Type B pancreatic cell (in vitro differentiated cells): ENCODE data around the gene VIPR2. TPM values are rescaled to one million over a fixed set of nuclear protein-coding genes. Genes with fewer than 3 reads are reported as not detected.
A peak's percentile ranks its signal among the peaks of the same experiment; 100 is the strongest.

Experiments used
- DNase-seq: peaks from one replicate; pipeline ENCODE4 v3.0.0; 2021; ENCODE audit warnings: mixed read lengths; ENCODE audit not compliant: unreplicated experiment; ENCODE audit errors: extremely low spot score
- H3K27ac Mint-ChIP-seq: 2 replicates; pipeline ENCODE4 v1.8.0; 2021; ENCODE audit warnings: mild to moderate bottlenecking, mixed read lengths
- H3K27me3 Mint-ChIP-seq: 2 replicates; pipeline ENCODE4 v1.8.0; 2021; ENCODE audit warnings: mixed read lengths
- H3K36me3 Mint-ChIP-seq: 2 replicates; pipeline ENCODE4 v1.8.0; 2021; ENCODE audit warnings: mixed read lengths
- H3K4me1 Mint-ChIP-seq: one replicate; pipeline ENCODE4 v1.8.0; 2021; ENCODE audit warnings: mixed read lengths; ENCODE audit not compliant: unreplicated experiment
- H3K4me3 Mint-ChIP-seq: 2 replicates; pipeline ENCODE4 v1.8.0; 2021; ENCODE audit warnings: mild to moderate bottlenecking, mixed read lengths
- H3K9me3 Mint-ChIP-seq: 2 replicates; pipeline ENCODE4 v1.8.0; 2021; ENCODE audit warnings: mixed read lengths
- CTCF ChIP-seq: fragments of 200-600 bp; sonication (generic); conservative IDR thresholded peaks from 2 replicates; pipeline ENCODE4 v1.5.0; 2021; ENCODE audit warnings: antibody characterized with exemption, mild to moderate bottlenecking
- total RNA-seq: library from RNA; stranded (reverse); gene quantifications from 2 replicates; pipeline ENCODE4 v1.2.1, GENCODE V29; 2021; ENCODE audit warnings: low replicate concordance

VIPR2 gene
- total RNA-seq, 1 donor from 2014 or later: 0.31 TPM

DNA sequence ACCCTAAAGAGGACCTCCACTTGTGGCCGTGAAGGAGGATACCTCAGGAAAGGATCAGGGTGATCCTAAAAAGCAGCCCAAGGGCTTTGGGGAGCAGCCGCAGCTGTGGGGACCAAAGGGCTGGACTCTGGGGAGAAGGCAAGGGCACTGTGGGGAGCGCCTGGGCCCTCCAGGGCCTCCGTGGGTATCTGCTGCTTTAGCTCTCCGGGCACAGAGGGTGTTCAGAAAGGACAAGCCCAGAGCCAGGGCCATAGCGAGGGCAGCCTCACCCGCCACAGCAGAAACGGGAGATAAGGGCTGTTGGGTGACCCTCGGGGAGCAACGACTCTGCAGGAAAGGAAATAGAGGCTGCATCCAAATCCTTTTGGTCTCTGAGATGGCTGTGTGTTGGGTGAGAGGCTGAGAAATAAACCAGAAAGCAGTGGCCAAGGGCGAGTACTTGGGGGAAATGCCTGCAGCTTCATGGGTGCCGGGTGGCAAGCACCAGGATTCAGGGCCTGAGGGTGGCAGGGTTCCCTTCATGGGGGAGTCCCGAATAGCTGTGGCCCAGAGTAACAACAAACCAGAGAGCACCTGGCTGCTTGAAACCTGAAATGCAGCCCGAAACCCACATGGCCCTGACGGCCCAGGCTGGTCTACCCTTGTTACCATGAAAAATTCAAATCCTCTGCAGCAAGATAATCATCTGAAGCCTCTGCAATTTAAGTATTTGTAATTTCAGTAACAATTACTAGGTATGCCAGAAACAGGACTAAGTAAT is 95.2 kb downstream of the VIPR2 start:
- H3K27ac Mint-ChIP-seq: no peak overlapping the region
- peak; percentile 47 for DNase-seq
- H3K4me1 Mint-ChIP-seq: no peaks in the 10 kb centered on the region

GRCh38 chr7:159048656-159049055 is 96.0 kb downstream of the VIPR2 start:
- DNase-seq: no peak
- Mint-ChIP-seq H3K36me3 (no peaks in the 10 kb centered on the region), H3K4me1 (no peaks in the 10 kb centered on the region), H3K9me3 (peaks cover 4% of the 10 kb centered on the region), H3K27me3 (peaks cover 5% of the 10 kb centered on the region), H3K4me3 (no peak overlapping the region), H3K27ac (no peak overlapping the region)
- no peak for TF ChIP-seq CTCF

More for the DNA sequence above, 95.2 kb downstream of the VIPR2 start:
- no peak overlapping the region for H3K4me3 Mint-ChIP-seq
- H3K9me3 Mint-ChIP-seq: peaks cover 4% of the 10 kb centered on the region
- TF ChIP-seq CTCF: no peak
- no peaks in the 10 kb centered on the region for H3K36me3 Mint-ChIP-seq
- peaks cover 5% of the 10 kb centered on the region for H3K27me3 Mint-ChIP-seq

DNA sequence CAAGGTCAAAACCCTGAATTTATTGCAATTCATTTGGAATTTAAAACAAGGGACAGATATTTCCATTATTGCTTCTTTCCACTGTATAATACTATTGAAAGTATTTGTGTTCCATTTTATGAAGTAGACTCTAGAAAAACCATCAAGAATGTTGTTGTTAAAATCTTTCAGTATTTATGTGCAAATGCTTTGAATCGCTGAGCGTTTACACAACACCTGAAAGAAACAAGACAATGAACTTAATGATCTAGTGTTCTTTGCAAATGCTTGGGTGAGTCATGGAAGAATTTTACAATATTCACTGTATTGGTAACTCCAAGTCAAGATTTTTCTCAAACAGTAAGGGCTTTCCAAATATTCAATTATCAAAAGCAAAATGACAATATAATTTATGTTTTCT is 97.1 kb downstream of the VIPR2 start:
- DNase-seq: no peak
- H3K4me3 Mint-ChIP-seq: no peak overlapping the region
- no peaks in the 10 kb centered on the region for H3K4me1 Mint-ChIP-seq
- peaks cover 5% of the 10 kb centered on the region for H3K27me3 Mint-ChIP-seq
- no peak for TF ChIP-seq CTCF
- no peaks in the 10 kb centered on the region for H3K36me3 Mint-ChIP-seq
- H3K9me3 Mint-ChIP-seq: peaks cover 4% of the 10 kb centered on the region
- H3K27ac Mint-ChIP-seq: no peak overlapping the region

DNA sequence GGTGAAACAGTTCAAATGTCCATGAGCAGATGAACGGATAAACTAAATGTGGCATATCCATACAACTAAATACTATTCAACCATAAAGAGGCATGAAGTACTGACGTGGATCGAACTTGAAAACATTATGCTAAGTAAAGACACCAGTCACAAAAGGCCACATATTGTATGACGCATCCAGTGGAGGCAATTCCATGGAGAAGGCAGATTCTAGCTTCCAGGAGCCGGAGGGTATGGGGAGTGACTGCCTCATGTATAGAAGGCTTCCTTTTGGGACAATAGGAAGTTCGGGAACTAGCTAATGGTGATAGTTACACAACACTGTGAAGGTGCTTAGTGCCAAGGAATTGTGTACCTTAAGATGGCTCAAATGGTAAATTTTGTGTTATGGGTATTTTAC is 98.4 kb downstream of the VIPR2 start:
- Mint-ChIP-seq H3K27me3 (peaks cover 5% of the 10 kb centered on the region), H3K27ac (no peak overlapping the region), H3K9me3 (no peaks in the 10 kb centered on the region), H3K36me3 (no peaks in the 10 kb centered on the region), H3K4me1 (no peaks in the 10 kb centered on the region), H3K4me3 (no peak overlapping the region)
- no peak for DNase-seq
- no peak for TF ChIP-seq CTCF

DNA sequence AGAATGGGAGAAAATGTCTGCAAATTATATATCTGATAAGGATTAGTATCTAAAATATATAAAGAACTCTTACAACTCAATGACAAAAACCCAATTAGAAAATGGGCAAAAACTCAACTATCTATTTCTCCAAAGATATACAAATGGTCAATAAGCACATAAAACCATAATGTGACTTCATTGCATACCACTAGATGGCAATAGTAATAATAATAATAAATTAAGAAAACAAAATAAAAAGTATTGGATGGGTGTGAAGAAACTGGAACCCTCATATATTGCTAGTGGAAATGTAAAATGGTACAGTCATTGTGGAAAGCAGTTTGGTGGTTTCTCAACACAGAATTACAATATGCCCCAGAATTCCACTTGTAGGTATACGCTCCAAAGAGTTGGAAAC is 98.8 kb downstream of the VIPR2 start:
- TF ChIP-seq CTCF: no peak
- peaks cover 5% of the 10 kb centered on the region for H3K27me3 Mint-ChIP-seq
- no peaks in the 10 kb centered on the region for H3K36me3 Mint-ChIP-seq
- DNase-seq: no peak
- H3K27ac Mint-ChIP-seq: no peak overlapping the region
- H3K9me3 Mint-ChIP-seq: no peaks in the 10 kb centered on the region
- H3K4me1 Mint-ChIP-seq: no peaks in the 10 kb centered on the region
- no peak overlapping the region for H3K4me3 Mint-ChIP-seq
